Choroid plexus epithelial cell (primary cell): ENCODE data around the gene LTV1.

Experiments used
- DNase-seq: peaks from one replicate; pipeline ENCODE4 v3.0.0-alpha.2; 2010; ENCODE audit warnings: low read depth
- H3K4me3 ChIP-seq: 2 replicates; pipeline ENCODE4 v1.5.1; 2011; ENCODE audit warnings: low read depth, mild to moderate bottlenecking, control low read depth, low read length, moderate library complexity
- TF ChIP-seq, protein P1 (sequence below): conservative IDR thresholded peaks from 2 replicates; pipeline ENCODE4 v1.5.1; 2011; ENCODE audit warnings: low read depth, mild to moderate bottlenecking, control low read depth, inconsistent platforms, low read length, moderate library complexity

The LTV1 gene

DNA sequence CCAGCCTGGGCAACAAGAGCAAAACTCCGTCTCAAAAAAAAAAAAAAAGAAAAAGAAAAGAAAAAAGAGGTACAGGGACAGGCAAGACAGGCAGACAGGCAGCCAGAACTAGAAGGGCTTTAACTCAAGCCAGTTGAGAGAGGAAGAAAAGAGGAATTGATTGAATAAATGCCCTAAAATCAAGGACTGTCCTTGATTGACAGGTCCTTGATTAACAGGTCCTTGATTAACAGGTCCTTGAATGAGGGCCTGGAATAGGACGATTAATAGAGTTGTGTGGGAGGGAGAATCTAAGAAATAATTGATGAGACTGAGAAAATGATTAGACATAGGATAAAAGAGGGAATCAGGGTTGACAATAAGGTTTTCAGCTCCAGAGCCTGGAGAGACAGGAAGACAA lies 57.2 kb downstream of the LTV1 start:
- TF ChIP-seq, protein P1, sequence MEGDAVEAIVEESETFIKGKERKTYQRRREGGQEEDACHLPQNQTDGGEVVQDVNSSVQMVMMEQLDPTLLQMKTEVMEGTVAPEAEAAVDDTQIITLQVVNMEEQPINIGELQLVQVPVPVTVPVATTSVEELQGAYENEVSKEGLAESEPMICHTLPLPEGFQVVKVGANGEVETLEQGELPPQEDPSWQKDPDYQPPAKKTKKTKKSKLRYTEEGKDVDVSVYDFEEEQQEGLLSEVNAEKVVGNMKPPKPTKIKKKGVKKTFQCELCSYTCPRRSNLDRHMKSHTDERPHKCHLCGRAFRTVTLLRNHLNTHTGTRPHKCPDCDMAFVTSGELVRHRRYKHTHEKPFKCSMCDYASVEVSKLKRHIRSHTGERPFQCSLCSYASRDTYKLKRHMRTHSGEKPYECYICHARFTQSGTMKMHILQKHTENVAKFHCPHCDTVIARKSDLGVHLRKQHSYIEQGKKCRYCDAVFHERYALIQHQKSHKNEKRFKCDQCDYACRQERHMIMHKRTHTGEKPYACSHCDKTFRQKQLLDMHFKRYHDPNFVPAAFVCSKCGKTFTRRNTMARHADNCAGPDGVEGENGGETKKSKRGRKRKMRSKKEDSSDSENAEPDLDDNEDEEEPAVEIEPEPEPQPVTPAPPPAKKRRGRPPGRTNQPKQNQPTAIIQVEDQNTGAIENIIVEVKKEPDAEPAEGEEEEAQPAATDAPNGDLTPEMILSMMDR: no peak
- H3K4me3 ChIP-seq: no peak overlapping the region
- DNase-seq: no peak

DNA sequence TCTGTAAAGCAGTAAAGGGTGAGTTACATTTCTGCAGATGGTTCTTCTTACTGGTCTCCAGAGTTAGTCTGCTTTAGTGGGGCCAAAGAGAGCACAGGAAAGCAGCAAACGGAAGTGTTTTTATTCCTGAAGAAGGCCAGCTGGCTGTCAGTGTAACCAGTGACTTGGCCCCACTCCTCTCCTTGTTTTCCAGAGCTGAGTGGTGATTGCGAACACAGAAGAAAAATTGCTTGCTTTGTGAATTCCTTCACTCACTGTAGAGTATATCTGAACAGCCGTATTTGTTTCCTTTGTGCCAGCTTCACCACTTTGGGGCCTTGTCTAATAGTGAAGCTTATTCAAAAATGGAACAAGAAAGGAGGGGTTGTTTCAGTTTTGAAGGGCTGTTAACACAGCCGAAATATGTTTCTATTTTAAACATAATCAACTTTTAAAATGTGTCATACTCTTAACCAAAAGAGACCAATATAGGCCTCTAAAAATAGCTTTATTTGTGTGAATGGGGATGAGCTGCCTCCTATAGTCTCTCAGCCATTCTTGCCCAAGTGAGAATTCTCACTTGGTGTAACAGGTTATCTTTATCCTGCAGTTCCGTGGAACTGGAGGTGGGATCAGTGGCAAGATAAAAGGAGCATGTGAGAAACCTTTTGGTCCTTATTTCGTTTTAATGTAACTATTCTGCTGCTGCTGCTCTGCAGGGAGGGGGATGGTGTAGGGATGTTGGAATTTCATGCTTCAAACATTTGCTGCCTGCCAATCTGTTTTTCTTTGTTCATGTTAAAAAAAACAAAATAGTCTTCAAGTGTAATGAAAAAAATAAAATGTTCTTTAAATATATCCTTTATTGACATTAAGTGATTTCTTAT lies 59.0 kb downstream of the LTV1 start:
- H3K4me3 ChIP-seq: no peak overlapping the region
- peak; percentile 58 for DNase-seq
- TF ChIP-seq, protein P1: no peak

DNA sequence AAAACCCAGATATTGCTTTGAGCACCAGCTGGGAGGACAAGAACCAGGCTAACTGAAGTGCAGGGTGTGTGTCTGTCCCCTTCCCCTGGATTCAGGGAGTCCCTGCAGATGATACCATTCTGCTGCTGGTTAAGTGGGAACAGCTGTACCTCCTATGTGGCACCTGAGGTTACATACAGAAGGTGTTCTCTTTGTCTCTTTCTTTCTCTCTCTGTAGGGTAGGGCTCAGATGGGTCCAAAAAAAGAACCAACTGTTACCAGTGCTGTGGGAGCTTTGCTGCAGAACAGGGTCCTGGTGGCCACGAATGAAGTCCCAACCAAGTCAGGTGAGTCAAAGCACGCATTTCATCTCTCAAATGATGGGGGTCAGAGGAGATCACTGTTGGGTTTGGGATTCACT lies 59.7 kb downstream of the LTV1 start:
- DNase-seq: no peak
- H3K4me3 ChIP-seq: no peak overlapping the region
- TF ChIP-seq, protein P1: no peak

DNA sequence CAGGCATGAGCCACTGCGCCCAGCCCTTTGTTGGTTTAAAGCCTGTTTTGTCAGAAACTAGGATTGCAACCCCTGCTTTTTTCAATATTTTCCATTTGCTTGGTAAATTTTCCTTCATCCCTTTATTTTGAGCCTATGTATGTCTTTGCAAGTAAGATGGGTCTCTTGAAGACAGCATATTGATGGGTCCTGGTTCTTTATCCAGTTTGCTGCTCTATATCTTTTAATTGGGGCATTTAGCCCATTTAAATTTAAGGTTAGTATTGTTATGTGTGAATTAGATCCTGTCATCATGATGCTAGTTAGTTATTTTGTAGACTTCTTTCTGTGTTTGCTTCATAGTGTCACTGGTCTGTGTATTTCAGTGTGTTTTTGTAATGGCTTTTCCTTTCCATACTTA lies 67.9 kb downstream of the LTV1 start:
- TF ChIP-seq, protein P1: no peak
- H3K4me3 ChIP-seq: no peak overlapping the region
- no peak for DNase-seq

DNA sequence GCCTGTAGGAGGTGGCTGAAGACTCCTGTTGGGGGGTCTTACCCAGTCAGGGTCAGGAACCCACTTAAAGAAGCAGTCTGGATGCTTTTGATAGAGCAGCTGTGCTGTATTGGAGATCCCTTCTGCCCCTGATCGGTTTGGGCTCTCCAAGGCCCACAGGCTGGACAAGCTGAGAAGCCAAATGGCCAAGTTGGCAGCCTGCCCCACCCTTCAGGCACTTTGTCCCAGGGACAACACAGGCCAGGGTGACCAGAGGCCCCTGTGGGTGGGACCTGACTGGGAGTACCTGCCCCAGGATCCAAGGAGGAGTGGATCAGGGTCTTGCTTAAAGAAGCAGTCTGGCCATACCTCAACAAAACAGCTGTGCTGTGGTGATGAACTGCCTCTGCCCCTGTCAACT lies 69.5 kb downstream of the LTV1 start:
- TF ChIP-seq, protein P1: no peak
- no peak overlapping the region for H3K4me3 ChIP-seq
- no peak for DNase-seq
